ENCODE results near the gene DRD1.
A peak's percentile ranks its signal among the peaks of the same experiment; 100 is the strongest.

GRCh38 chr5:175460126-175460525, 16.1 kb upstream of the DRD1 start:
- TF ChIP-seq ZFX (IDR thresholded peaks at IDR 0.05; ENCODE audit: borderline replicate concordance) (no peak), CTCF (IDR thresholded peaks at IDR 0.05) (peak; percentile 77)
